Measurements from ENCODE around the gene SVEP1.
"Not testable (repeated sequence)": the region's sequence is repeated elsewhere in the genome, so short reads cannot be mapped to it uniquely, and the experiment has no call there.

Gene SVEP1

GRCh38 chr9:110538647-110539041, 40.9 kb downstream of the SVEP1 start:
- Histone ChIP-seq H2AFZ (ENCODE audit: low read depth, low read length, severe bottlenecking) (no peak overlapping the region), H3K36me3 (ENCODE audit: low read length) (no peaks in the 10 kb centered on the region), H3K9me3 (ENCODE audit: insufficient read depth, low read length) (no peaks in the 10 kb centered on the region), H3K79me2 (ENCODE audit: insufficient read depth, low read length) (no peaks in the 10 kb centered on the region), H3K27me3 (ENCODE audit: low read length) (no peaks in the 10 kb centered on the region), H3K27ac (ENCODE audit: low read depth, low read length) (no peak overlapping the region), H3K4me2 (ENCODE audit: low read depth, low read length, poor library complexity, severe bottlenecking) (no peak overlapping the region), H3F3A (ENCODE audit: insufficient read depth) (no peaks in the 10 kb centered on the region), H4K20me1 (ENCODE audit: low read depth, low read length) (no peaks in the 10 kb centered on the region), H3K9me2 (replicated peaks; ENCODE audit: insufficient read depth, low read length) (no peaks in the 10 kb centered on the region), H3K4me3 (ENCODE audit: insufficient read depth, low read length, poor library complexity, severe bottlenecking) (no peak overlapping the region), H3K9ac (ENCODE audit: low read length) (no peak overlapping the region)
- no peak for TF ChIP-seq EZH2phosphoT487 (conservative IDR thresholded peaks at IDR 0.05; ENCODE audit: low read length)
- TF ChIP-seq, protein P1, sequence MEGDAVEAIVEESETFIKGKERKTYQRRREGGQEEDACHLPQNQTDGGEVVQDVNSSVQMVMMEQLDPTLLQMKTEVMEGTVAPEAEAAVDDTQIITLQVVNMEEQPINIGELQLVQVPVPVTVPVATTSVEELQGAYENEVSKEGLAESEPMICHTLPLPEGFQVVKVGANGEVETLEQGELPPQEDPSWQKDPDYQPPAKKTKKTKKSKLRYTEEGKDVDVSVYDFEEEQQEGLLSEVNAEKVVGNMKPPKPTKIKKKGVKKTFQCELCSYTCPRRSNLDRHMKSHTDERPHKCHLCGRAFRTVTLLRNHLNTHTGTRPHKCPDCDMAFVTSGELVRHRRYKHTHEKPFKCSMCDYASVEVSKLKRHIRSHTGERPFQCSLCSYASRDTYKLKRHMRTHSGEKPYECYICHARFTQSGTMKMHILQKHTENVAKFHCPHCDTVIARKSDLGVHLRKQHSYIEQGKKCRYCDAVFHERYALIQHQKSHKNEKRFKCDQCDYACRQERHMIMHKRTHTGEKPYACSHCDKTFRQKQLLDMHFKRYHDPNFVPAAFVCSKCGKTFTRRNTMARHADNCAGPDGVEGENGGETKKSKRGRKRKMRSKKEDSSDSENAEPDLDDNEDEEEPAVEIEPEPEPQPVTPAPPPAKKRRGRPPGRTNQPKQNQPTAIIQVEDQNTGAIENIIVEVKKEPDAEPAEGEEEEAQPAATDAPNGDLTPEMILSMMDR (IDR thresholded peaks at IDR 0.05; ENCODE audit: insufficient read depth, low read length, poor library complexity, severe bottlenecking) = no peak

GRCh38 chr9:110537841-110538646, 41.5 kb downstream of the SVEP1 start:
- H3K9ac ChIP-seq (ENCODE audit: low read length) = no peak overlapping the region
- no peak overlapping the region for H3K27ac ChIP-seq (ENCODE audit: low read depth, low read length)
- H2AFZ ChIP-seq (ENCODE audit: low read depth, low read length, severe bottlenecking) = no peak overlapping the region
- H3K27me3 ChIP-seq (ENCODE audit: low read length) = no peaks in the 10 kb centered on the region
- no peaks in the 10 kb centered on the region for H3F3A ChIP-seq (ENCODE audit: insufficient read depth)
- H3K9me3 ChIP-seq (ENCODE audit: insufficient read depth, low read length) = no peaks in the 10 kb centered on the region
- no peak overlapping the region for H3K4me3 ChIP-seq (ENCODE audit: insufficient read depth, low read length, poor library complexity, severe bottlenecking)
- no peak for TF ChIP-seq EZH2phosphoT487 (conservative IDR thresholded peaks at IDR 0.05; ENCODE audit: low read length)
- TF ChIP-seq, protein P1 (IDR thresholded peaks at IDR 0.05; ENCODE audit: insufficient read depth, low read length, poor library complexity, severe bottlenecking) = no peak
- no peak overlapping the region for H3K4me2 ChIP-seq (ENCODE audit: low read depth, low read length, poor library complexity, severe bottlenecking)
- H3K36me3 ChIP-seq (ENCODE audit: low read length) = no peaks in the 10 kb centered on the region
- no peaks in the 10 kb centered on the region for H3K9me2 ChIP-seq (replicated peaks; ENCODE audit: insufficient read depth, low read length)
- H3K79me2 ChIP-seq (ENCODE audit: insufficient read depth, low read length) = no peaks in the 10 kb centered on the region
- no peaks in the 10 kb centered on the region for H4K20me1 ChIP-seq (ENCODE audit: low read depth, low read length)

GRCh38 chr9:110536822-110537221, 42.7 kb downstream of the SVEP1 start:
- Histone ChIP-seq H3K4me2 (ENCODE audit: low read depth, low read length, poor library complexity, severe bottlenecking) (no peak overlapping the region), H3K4me3 (ENCODE audit: insufficient read depth, low read length, poor library complexity, severe bottlenecking) (no peak overlapping the region), H3K9me3 (ENCODE audit: insufficient read depth, low read length) (no peaks in the 10 kb centered on the region), H3K79me2 (ENCODE audit: insufficient read depth, low read length) (no peaks in the 10 kb centered on the region), H3K9ac (ENCODE audit: low read length) (no peak overlapping the region), H3K9me2 (replicated peaks; ENCODE audit: insufficient read depth, low read length) (no peaks in the 10 kb centered on the region), H4K20me1 (ENCODE audit: low read depth, low read length) (no peaks in the 10 kb centered on the region), H3F3A (ENCODE audit: insufficient read depth) (no peaks in the 10 kb centered on the region), H2AFZ (ENCODE audit: low read depth, low read length, severe bottlenecking) (no peak overlapping the region), H3K27ac (ENCODE audit: low read depth, low read length) (no peak overlapping the region), H3K36me3 (ENCODE audit: low read length) (no peaks in the 10 kb centered on the region), H3K27me3 (ENCODE audit: low read length) (no peaks in the 10 kb centered on the region)
- no peak for TF ChIP-seq EZH2phosphoT487 (conservative IDR thresholded peaks at IDR 0.05; ENCODE audit: low read length)
- TF ChIP-seq, protein P1 (IDR thresholded peaks at IDR 0.05; ENCODE audit: insufficient read depth, low read length, poor library complexity, severe bottlenecking) = no peak

DNA sequence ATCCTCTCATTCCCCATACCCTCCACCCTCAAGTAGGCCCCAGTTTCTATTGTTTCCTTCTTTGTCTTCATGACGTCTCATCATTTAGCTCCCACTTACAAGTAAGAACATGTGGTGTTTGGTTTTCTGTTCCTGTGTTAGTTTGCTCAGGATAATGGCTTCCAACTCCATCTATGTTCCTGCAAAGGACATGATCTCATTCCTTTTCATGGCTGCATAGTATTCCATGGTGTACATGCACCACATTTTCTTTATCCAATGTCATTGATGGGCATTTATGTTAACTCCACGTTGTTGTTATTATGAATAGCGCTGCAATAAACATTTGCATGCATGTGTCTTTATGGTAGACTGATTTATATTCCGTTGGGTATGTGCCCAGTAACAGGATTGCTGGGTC, 45.4 kb downstream of the SVEP1 start:
- H3K4me2 ChIP-seq (ENCODE audit: low read depth, low read length, poor library complexity, severe bottlenecking); H4K20me1 ChIP-seq (ENCODE audit: low read depth, low read length); H3K9ac ChIP-seq (ENCODE audit: low read length); H2AFZ ChIP-seq (ENCODE audit: low read depth, low read length, severe bottlenecking); H3K27me3 ChIP-seq (ENCODE audit: low read length); H3K9me3 ChIP-seq (ENCODE audit: insufficient read depth, low read length); H3F3A ChIP-seq (ENCODE audit: insufficient read depth); H3K4me3 ChIP-seq (ENCODE audit: insufficient read depth, low read length, poor library complexity, severe bottlenecking); H3K36me3 ChIP-seq (ENCODE audit: low read length); H3K9me2 ChIP-seq (replicated peaks; ENCODE audit: insufficient read depth, low read length); H3K27ac ChIP-seq (ENCODE audit: low read depth, low read length); H3K79me2 ChIP-seq (ENCODE audit: insufficient read depth, low read length): not testable (repeated sequence)
